22Rv1 (cell line): ENCODE results near the gene SLC25A11.

Experiments used
- ZFX ChIP-seq: fragments of 450-650 bp; IDR thresholded peaks from 2 replicates; pipeline ENCODE4 v1.6.1; 2017; ENCODE audit warnings: antibody characterized with exemption, borderline replicate concordance
- TF ChIP-seq, protein P1 (sequence below): fragments of 450-650 bp; IDR thresholded peaks from 2 replicates; pipeline ENCODE4 v1.5.1; 2017; ENCODE audit warnings: mild to moderate bottlenecking

DNA sequence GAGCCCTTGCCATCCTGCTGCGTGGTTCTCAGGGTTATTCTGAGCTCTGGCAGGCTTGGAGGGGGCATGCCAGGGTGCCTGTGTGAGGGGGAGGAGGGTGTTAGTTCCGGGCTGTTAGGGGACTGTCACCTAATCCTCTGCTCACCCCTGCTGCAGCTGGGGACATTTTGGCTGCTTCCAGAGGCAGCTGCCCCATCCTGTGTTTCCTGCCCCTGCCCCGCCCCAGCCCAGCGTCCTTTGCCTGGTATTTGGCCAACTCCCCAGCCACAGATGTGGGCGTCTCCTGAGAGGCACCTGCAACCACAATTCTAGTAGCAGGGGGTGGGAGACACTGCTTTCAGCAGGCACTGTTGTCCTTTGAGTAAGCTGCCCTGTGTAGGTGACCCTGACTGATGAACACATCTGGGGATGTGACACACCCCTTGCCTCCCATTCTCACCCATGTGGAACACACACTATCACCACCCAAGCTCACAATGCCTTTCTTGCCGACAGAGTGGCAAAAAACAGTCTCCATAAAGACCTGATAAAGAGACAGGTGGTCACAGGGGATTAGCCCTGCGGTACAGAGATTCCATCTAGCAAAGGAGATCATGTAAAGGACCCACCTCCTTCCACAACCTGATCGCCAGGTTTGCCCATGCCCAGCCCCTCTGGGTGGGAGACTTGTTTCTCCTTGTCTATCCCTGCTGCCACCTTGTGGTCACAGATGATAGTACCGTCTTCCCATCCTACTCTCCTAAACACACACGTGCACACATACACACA, 36.6 kb downstream of the SLC25A11 start, which contains the start of gene CHRNE:
- TF ChIP-seq, protein P1, sequence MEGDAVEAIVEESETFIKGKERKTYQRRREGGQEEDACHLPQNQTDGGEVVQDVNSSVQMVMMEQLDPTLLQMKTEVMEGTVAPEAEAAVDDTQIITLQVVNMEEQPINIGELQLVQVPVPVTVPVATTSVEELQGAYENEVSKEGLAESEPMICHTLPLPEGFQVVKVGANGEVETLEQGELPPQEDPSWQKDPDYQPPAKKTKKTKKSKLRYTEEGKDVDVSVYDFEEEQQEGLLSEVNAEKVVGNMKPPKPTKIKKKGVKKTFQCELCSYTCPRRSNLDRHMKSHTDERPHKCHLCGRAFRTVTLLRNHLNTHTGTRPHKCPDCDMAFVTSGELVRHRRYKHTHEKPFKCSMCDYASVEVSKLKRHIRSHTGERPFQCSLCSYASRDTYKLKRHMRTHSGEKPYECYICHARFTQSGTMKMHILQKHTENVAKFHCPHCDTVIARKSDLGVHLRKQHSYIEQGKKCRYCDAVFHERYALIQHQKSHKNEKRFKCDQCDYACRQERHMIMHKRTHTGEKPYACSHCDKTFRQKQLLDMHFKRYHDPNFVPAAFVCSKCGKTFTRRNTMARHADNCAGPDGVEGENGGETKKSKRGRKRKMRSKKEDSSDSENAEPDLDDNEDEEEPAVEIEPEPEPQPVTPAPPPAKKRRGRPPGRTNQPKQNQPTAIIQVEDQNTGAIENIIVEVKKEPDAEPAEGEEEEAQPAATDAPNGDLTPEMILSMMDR, result peak; percentile 91
- TF ChIP-seq ZFX, result no peak
